GM19452 (cell line): Measurements from ENCODE around the gene RRM2.

Experiments used
- ATAC-seq: cut with Tn5 transposase; IDR thresholded peaks from one replicate; pipeline ENCODE4 v1.9.1; 2021; ENCODE audit not compliant: unreplicated experiment

RRM2 gene

DNA sequence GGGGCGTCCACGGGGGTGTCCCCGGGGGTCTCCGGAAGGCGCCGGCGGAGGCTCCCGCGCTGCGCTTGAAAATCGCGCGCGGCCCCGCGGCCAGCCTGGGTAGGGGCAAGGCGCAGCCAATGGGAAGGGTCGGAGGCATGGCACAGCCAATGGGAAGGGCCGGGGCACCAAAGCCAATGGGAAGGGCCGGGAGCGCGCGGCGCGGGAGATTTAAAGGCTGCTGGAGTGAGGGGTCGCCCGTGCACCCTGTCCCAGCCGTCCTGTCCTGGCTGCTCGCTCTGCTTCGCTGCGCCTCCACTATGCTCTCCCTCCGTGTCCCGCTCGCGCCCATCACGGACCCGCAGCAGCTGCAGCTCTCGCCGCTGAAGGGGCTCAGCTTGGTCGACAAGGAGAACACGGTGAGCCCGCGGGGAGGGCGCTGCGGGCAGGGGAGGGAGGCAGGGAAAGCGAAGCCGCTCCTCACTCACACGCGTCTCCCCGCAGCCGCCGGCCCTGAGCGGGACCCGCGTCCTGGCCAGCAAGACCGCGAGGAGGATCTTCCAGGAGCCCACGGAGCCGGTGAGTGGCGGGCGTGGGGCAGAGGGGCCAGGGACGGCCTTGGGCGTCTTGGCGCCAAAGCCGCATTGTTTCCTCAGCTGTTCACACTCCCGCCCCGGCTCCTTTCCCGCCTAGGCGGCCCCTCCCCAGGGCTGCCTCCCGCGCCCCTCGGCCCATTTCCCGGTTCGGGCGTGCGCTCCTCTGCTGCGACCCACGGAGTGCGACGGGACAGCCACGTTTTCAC, at the start of gene RRM2:
Gene RRM2 (plus strand): TSS at position 240 of the 781 bp plus-strand sequence. CDS start 60 bp downstream, at position 300.
- peak; percentile 66 for ATAC-seq

DNA sequence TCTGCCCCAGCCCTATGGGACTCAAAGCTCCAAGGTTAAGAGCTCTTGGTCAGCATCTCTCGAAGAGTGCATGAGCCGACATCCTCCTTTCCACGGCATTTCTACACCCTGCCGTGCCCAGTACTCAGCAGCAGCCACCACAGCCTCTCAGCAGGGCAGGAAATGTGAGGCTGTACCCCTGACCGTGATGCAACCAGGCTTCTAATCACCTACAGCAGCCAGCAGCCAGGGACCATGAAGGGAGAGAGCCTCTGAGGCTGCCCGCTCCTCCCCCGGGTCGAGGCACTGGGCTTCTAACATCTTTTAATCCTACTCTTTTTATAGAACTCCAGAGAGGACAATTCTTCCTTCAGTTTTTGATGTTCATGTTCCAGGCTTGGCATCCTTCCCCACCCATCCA, 48.8 kb upstream of the RRM2 start:
- ATAC-seq: no peak

DNA sequence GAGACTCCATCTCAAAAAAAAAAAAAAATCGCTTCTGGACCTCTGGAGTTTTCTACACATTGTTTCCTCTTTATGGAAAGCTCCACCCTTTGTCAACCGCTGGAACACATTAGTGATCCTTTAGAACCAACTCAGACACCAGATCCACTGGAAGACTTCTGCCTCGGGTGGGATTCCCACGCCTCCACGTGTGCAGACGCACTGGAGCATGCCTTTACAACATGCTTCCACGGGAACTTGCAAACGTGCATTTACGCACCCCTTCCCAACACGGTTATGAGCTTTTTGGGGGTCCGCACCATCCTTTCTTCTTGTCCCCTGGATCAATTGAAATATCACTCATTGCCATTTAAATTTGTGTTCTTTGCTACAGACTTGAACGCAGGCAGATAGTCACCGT, 47.4 kb upstream of the RRM2 start:
- ATAC-seq: no peak

DNA sequence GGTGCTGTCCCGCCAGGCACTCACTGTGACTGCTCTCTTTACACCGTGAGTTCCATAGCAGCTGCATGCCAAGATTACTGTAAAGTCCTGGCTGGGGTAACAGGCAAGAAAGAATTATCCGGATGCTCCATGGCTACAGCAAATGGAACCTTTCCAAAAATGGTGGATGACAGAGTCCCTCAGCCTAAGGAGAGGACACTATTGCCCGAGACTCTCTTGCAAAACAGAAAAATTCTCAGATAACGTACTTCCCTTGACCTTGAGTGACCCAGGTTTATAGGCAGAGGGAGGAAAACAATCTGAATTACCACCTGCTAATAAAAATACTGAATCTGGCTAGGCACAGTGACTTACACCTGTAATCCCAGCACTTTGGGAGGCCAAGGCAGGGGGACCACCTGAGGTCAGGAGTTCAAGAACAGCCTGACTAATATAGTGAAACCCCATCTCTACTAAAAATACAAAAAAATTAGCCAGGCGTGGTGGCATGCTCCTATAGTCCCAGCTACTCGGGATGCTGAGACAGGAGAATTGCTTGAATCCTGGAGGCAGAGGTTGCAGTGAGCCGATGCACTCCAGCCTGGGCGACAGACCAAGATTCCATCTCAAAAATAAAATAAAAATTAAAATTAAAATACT, 46.8 kb upstream of the RRM2 start:
- ATAC-seq: no peak

DNA sequence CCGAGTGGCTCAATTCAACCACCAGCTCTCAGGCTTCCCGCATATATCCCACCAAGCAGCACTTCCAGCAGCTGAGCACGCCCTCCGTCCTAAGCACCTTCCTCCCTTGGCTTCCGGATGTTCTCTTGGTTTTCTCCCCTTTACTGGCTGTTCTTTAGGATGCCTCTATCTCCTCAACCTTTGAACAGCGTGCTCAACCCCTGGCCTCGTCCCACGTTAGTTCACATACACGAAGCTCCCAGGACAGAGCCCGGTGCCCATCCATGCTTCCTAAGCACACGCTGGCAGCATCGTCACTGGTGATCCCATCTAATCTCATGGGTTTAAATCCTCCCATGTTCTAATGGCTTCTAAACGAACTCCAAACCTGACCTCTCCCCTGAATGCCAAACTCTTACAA, 46.0 kb upstream of the RRM2 start:
- ATAC-seq: no peak

DNA sequence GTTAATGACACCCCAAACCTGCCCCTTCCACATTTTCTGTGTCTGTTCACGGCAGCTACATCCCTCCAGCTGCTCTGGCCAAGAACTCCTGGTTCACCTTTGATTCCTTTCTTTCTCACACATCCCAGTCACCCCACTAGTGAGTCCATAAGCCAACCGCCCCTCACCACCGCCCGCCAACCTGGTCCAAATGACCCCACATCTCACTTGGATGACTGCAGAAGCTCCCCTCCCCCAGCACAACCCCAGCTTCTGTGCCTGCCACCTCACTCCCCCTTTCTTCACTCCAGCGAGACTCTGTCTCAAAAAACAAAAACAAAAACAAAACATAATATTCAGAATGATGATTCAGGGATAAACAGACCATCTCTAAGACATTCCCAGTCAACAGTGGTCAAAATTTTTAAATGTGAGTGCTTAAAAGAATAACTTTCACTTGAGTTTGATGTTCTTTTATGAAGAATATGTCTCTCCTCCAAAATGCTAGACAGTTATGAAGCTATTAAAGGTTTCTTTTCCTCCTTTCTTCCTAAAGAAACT, 45.5 kb upstream of the RRM2 start:
- no peak for ATAC-seq

DNA sequence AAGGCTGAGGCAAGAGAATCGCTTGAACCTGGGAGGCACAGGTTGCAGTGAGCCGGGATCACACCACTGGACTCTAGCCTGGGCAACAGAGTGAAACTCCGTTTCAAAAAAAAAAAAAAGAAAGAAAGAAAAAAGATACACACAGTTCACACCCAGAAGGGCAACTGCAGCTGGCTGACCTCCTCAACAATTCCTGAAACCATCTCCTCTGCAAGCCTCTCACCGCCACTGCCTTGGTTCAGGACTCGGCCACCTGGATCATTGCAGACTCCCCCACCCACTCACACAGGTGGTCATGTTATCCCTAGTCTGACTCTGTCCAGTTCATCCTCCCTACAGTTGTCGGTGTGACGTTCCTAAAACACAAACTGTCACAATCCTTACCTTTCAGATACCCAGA, 44.5 kb upstream of the RRM2 start:
- no peak for ATAC-seq

DNA sequence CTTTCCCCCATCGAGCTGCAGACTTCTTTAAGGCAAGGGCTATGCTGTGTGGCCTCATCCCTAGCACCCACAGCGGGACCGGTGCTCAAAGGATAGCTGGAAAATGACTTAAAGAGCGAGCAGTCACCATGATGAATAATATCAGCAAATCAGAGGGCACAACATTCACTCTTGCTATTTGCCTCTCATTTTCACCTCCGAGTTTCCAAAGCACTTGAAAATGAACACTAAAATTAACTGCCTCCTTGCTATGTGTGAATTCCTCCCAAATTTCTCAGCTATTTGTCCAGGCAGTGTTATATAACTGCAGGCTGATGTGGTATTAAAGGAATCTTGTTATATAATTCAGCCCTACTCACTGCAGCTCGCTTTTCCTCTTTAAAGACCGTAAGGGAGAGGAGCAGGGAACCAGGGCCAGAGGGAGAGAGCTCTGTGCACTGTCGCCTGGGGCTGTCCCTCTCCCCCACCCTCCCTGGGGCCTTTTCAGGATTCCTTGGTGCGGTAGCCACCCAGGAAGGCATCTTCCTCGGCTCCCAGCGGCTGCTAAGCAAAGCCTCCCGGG, 43.8 kb upstream of the RRM2 start:
- ATAC-seq: no peak

DNA sequence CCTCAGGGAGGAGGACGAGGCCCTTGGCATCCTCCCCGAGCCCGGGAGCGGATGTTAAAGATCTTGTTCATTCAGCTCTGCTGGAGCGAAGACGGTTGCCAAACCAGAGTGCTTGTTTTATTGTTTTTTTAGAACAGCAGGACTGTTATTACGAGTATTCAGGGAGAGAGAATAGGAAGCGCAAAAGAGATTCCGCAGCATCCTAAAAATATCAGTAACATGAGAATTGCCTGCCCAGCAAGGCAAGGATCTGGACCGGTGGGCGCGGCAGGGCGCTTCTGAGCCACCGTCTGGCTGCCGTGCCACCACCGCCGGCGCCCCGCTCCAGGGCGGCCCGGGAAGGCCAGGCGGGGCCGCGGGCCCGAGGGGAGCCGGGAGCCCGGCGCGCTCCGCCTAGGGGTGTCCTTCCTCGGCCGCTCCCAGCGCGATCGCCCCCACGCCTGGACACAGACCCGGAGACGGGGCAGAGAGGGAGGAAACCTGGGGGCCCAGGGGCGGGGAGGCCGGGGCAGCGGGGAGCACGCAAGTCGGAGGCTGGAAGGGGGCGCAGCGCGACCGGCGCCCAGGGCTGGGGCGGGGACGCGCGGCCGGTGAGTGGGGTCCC, 43.2 kb upstream of the RRM2 start:
- ATAC-seq: peak; percentile 26

DNA sequence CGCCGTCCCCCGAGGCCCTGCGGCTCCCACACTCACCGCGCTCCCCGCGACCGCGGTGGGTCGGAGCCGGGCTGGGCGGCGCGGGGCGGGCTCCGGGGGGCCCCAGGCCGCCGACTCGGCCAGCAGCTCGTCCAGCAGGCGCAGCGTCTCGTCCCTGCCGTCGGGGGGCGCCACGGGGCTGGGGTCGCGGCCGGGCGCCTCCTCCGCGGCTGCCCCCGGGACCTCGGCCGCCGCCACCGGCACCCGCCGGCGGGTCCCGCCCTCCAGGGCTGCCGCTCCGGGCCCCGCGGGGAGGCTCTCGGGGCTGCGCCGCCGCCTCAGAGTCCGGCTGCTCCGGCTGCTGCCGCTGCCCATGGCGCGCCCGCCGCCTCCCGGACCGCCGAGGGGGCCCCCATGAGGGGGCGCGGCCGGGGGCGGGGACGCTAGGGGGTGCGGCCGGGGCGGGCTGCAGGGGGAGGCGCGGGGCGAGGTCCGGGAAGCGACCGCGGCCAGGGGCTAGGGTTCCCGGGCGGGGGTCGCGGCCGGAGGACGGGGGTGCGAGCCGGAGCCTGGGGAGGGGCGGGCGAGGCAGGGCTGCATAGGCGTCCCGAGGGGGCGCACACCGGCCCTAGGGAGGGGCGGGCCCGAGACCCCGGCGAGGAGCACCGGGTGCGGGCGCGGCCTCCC, 42.5 kb upstream of the RRM2 start, which contains the start of gene CYS1:
Gene CYS1 (minus strand): TSS at position 542 of the 666 bp plus-strand sequence. CDS start 188 bp downstream, at position 354.
- peak; percentile 40 for ATAC-seq

DNA sequence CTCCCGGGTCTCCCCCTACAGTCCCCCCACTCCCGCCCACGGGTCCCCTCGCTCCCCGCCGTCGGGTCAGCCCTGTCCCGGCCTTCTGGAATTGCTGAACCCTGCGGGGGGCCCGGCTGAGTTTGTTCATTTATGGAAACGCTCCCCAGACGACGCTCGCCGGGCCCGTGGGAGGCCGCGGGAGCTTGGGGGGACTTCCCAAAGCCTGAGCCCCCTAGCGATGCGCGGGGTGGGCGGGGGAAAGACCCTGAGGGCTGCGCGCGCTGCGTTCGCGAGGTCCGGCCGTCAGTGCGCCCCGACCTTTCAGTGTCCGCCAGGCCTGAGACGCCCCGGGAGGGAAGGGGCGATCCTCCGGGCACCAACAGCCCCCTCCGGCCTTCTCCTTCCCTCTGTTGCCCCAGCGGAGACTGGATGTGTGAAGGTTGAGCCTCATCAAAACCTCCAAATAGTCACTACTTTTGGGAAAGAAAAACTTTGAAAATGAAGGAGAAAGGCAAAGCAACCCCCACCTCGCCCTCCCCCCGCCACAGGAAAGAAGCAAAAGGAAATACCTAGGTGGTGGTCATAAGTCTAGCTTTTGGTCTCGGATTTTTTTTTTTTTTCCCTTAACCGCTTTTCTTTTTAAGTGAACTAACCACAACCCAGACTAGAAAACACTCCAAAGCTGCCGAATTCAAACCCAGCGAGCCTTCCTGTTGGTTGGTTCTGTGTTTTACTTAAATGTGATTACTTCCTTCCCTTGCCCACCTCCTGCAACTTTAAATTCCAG, 41.8 kb upstream of the RRM2 start:
- ATAC-seq: peak; percentile 21

DNA sequence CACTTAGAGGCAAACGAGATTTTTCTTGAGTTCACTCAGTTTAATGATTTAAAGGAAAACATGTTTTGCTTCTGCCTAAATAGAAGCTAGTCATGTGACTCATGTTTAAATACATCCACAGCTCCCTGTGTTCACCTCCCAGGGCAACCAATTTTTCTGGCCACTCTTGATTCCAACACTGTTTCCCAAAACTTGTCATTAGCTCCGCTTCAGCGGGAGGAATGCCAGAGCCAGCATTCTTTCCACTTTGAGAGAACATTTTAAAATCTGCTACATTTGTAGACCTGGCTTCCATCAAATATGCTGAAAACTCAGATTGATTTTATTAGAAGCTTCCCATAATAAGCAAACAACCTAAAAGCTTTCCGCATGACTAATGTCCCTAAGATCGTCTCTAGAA, 39.5 kb upstream of the RRM2 start:
- ATAC-seq: no peak

DNA sequence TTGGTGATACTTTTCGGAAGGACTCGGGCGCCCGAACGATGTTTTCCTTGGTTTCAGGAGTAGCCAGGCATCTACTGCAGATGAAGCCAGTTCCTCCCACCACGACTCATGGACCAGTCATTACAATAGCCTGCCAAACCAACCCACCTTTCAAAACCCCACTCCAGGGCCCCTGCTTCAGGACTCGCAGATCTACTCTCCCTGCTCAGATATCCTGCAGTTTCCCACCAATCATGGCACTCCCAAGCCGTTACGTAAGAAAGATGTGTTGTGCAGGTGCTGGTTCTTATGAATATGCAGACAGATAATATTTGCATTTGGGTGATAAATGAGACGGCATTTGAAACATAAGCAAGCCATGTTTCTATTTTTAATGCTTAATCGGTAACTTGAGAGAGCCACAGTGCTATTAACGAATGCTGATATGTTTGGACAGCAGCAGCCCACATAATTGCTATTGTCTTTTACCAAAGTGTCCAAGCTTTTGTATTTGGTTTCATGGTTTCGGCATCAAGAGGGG, 38.8 kb upstream of the RRM2 start:
- peak; percentile 23 for ATAC-seq

DNA sequence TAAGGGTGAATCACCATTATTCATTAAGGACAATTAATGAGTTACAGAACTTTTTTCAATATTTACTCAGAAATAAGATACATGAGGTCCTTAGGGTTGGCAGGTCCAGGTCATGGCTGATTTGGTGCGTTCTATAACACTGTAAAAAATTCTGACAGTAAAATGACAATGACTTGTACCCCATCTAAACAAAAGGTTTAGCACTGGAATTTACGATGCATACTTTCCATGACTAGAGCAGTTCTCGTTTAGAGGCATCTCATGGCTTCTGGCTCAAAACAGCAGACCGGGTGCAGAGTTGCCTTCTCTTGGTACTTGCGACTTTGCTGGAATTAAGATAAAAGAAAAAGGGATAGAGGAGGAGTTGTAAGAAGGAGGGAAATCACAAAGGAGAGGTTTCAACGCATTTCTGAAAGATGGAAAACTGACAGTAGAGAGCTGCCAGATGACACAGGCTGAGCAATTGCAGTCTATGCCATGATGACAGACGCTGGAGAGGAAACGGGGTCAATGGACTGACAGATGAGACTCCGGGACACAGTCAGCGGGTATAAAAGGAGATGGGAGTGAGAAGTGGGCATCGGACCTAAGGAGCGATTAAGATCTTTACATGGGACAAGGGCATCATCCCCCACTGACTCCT, 38.2 kb upstream of the RRM2 start:
- peak; percentile 5 for ATAC-seq

DNA sequence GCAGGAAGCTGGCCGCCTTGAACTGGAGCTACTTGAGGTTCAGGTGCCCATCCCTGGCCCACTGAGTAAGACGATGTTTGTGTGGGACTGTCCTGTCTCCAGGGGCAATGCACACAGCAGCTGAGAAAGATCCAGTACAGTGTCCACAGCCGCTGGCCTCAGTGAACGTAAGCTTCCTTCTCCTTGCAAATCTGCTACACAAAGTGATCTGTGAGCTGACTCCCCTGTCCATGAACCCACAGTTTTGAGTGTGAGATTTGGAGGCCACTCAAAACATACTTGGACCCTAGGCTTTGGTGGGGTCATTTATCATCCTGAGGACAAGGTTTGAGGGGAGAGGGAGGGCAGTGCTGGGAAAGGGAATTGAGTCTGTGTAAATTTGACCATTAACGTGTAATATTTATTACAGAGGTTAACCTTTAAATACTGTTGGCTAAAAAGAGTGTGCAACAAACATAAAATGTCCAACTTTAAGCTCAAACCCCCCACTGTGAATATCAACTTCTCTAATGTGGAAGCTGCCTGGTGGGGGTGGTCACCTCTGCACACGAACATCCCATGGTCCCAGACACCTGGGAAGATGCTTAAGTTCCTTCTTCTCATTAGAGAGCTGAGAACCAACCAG, 37.4 kb upstream of the RRM2 start:
- ATAC-seq: no peak

DNA sequence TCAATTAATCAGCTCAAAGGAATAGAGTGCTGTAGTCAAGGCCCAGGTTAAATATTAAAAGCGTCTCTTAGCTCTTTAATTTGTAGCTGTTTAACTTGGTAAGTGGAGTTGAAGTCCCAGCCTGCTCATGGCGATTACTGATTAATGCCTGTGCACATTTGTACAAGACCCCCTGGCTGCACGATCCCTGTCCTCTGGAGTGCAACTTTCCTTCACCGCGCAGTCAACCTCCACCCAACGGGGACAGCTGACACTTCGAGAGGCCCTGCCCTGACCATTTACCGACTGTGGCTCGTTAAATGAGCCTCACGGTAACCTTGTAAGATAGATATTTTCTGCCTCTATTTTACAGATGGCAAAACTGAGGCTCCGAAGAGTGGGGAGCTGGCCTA, 36.9 kb upstream of the RRM2 start:
- no peak for ATAC-seq

DNA sequence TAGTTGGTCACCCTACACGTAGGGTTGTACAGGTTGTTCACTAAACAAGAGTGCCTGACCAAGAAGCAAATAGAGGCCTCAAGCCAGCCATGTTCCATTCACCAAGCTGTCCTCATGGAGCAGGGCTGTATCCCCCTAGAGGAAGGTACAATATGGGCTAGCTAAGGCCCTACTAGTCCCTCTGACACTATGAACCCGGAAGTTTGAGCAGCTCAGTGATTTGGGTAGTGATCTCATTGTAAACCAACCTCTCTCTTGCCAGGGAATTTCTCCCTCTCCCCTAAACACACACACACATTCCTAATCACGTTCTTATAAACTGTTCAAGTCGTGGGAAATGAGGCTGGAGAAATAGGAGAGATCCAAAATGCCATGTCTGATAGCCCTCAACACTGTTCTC, 35.6 kb upstream of the RRM2 start:
- ATAC-seq: no peak

DNA sequence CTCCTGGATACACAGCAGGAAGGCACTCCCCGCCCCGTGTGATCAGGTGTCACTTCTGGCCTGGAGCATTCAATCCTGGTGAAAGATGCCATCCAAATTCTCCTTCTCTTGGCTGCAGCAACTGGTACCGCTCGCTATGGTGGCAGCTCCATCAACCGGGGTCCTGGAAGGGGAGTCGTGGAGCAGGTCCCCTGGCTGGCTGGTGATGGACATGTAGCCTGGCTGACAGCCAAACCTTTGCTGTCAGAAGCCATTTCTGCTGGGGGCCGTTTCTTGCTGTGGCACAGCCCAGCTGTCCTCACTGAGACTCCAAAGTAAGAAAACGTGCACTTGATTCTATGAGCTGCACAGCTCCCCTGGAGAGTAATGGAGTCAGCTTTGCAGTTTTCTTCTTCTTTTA, 35.2 kb upstream of the RRM2 start:
- ATAC-seq: no peak

DNA sequence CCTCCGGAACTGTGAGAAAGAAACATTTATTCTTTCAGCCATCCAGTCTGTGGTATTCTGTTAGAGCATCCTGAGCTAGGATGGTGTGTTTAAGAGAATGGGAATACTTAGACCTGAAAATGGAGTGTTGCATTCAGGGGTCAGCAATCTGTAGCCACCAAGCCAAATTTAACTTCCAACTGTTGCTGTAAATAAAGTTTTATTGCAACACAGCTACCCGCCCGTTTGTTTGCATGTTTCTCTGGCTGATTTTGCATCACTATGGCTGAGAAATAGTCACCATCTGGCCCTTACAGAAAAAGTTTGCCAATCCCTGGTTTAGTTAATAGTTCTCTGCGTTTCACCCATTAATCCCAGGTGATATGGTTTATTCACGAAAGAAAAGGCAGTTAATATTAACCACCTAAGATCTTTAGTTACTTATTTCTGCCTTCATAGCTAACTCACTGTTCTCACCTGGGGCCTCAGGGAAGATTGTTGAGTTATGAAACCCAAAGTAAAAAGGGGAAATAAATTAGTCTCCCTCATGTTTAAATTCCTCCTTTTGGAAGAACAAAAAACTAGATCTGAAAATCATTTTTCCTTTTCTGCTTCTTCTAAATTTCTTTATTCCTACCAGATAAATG, 32.9 kb upstream of the RRM2 start:
- peak; percentile 46 for ATAC-seq
